PFSK-1 (cell line): ENCODE data around the gene TNFRSF13B.

Experiments
- FOXP2 ChIP-seq: optimal IDR thresholded peaks from 2 replicates; pipeline ENCODE3; 2011; ENCODE audit warnings: borderline replicate concordance, control low read depth, inconsistent platforms; ENCODE audit not compliant: insufficient read depth; ENCODE audit errors: extremely low read length, extremely low read depth
- POLR2AphosphoS5 ChIP-seq: IDR thresholded peaks from 2 replicates; pipeline ENCODE4 v1.6.1; 2012; ENCODE audit warnings: low read depth, mild to moderate bottlenecking, control low read depth, low read length, moderate library complexity
- SIN3A ChIP-seq: IDR thresholded peaks from 2 replicates; pipeline ENCODE4 v1.6.1; 2012; ENCODE audit warnings: mild to moderate bottlenecking, low read length, moderate library complexity, borderline replicate concordance; ENCODE audit not compliant: insufficient read depth
- TF ChIP-seq, protein P1 (sequence below), 2 experiments: IDR thresholded peaks; 2 replicates each; pipeline versions ENCODE4 v1.6.1 to v1.8.0; 2011 to 2012; ENCODE audit warnings: low read depth in 2 of 2, low read length in 2 of 2, control low read depth in 1 of 2, inconsistent platforms in 1 of 2, mild to moderate bottlenecking in 1 of 2, moderate library complexity in 1 of 2; ENCODE audit not compliant: insufficient read depth in 1 of 2

DNA sequence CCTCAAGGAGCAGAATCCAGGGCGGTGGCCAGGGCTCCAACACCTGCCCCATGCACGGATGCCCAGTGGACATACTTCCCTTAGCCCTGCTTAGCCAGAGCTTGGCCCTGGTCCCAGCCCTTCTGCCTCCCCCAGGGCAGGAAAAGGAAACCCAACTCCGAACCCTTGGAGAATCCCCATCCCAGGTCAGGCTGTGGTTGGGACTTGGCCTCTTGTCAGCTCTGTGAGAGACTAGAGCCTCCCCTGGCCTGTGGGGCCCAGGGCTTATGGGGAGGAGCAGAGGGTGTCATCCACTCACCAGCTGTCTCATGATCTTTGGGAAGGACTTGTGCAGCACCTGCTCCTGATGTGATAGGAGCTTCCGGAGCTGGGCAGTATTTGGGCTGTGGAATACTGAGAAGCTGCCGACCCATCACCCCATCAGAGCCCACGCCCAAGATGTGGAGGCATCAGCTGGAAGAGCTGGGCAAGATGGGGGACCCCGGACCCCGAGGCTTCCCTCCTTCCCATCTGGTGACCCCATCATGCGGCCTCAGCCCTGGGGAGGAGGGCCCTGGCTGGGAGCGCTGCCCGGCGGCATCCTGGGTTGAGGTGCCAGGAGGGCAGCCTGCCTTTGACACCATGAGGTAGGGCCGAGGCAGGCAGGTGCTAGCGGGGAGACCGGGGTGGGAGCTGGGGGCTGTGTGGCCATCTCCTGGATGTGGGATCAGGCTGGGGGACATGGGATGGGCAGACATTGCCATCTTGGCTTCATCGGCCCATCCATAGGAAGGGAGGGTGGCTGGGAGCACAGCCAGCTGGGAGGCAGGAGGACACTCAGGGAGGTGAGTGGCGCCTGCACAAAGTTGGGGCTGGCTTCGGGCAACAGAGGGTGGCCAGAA, 45.1 kb downstream of the TNFRSF13B start:
- TF ChIP-seq POLR2AphosphoS5, result no peak
- TF ChIP-seq, protein P1, sequence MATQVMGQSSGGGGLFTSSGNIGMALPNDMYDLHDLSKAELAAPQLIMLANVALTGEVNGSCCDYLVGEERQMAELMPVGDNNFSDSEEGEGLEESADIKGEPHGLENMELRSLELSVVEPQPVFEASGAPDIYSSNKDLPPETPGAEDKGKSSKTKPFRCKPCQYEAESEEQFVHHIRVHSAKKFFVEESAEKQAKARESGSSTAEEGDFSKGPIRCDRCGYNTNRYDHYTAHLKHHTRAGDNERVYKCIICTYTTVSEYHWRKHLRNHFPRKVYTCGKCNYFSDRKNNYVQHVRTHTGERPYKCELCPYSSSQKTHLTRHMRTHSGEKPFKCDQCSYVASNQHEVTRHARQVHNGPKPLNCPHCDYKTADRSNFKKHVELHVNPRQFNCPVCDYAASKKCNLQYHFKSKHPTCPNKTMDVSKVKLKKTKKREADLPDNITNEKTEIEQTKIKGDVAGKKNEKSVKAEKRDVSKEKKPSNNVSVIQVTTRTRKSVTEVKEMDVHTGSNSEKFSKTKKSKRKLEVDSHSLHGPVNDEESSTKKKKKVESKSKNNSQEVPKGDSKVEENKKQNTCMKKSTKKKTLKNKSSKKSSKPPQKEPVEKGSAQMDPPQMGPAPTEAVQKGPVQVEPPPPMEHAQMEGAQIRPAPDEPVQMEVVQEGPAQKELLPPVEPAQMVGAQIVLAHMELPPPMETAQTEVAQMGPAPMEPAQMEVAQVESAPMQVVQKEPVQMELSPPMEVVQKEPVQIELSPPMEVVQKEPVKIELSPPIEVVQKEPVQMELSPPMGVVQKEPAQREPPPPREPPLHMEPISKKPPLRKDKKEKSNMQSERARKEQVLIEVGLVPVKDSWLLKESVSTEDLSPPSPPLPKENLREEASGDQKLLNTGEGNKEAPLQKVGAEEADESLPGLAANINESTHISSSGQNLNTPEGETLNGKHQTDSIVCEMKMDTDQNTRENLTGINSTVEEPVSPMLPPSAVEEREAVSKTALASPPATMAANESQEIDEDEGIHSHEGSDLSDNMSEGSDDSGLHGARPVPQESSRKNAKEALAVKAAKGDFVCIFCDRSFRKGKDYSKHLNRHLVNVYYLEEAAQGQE (IDR thresholded peaks at IDR 0.05; ENCODE audit: insufficient read depth in 1 of 2, low read depth in 2 of 2, low read length in 2 of 2), result no peak
- TF ChIP-seq FOXP2, result no peak
- TF ChIP-seq SIN3A, result no peak
